Stimulated activated CD4-positive, alpha-beta T cell treated with anti-CD3 and anti-CD28 coated beads, Interleukin-1b, Interleukin-23, amount 100 ng/mL, for 1 hour (primary cell): ENCODE measurements around the gene NTSR2.

ENCODE experiments used
- DNase-seq, 2 donors: peaks; one replicate each; pipeline ENCODE4 v3.0.0-alpha.2; 2020; ENCODE audit warnings: low read depth in 2 of 2

The NTSR2 gene

GRCh38 chr2:11657646-11658045 lies 12.3 kb downstream of the NTSR2 start:
- no peak for DNase-seq

- no peak for DNase-seq
Measured at GRCh38 chr2:11657195-11657594, 12.8 kb downstream of the NTSR2 start.

- no peak for DNase-seq
Measured at GRCh38 chr2:11656671-11657101, 13.3 kb downstream of the NTSR2 start.

- DNase-seq = no peak
Measured at GRCh38 chr2:11656252-11656651, 13.7 kb downstream of the NTSR2 start.

- DNase-seq = no peak
Measured at GRCh38 chr2:11655495-11655894, 14.5 kb downstream of the NTSR2 start.

GRCh38 chr2:11652553-11652952 lies 17.4 kb downstream of the NTSR2 start:
- no peak for DNase-seq

- DNase-seq = no peak
Measured at GRCh38 chr2:11651856-11652548, 18.0 kb downstream of the NTSR2 start.

GRCh38 chr2:11649093-11649492 lies 20.9 kb downstream of the NTSR2 start:
- DNase-seq = no peak

- DNase-seq = no peak
Measured at GRCh38 chr2:11647834-11648600, 22.0 kb downstream of the NTSR2 start.

- DNase-seq = no peak
Measured at GRCh38 chr2:11646530-11646929, 23.5 kb downstream of the NTSR2 start.

GRCh38 chr2:11644293-11644692 lies 25.7 kb downstream of the NTSR2 start:
- no peak for DNase-seq

- DNase-seq = no peak
Measured at GRCh38 chr2:11642972-11643371, 27.0 kb downstream of the NTSR2 start.

- no peak for DNase-seq
Measured at GRCh38 chr2:11640132-11640531, 29.9 kb downstream of the NTSR2 start.

- no peak for DNase-seq
Measured at GRCh38 chr2:11639503-11639902, 30.5 kb downstream of the NTSR2 start.

- DNase-seq = no peak
Measured at GRCh38 chr2:11637546-11637945, 32.4 kb downstream of the NTSR2 start.

- DNase-seq = no peak
Measured at GRCh38 chr2:11636593-11637295, 33.3 kb downstream of the NTSR2 start.

- no peak for DNase-seq
Measured at GRCh38 chr2:11635141-11635540, 34.9 kb downstream of the NTSR2 start.

GRCh38 chr2:11634584-11634983 lies 35.4 kb downstream of the NTSR2 start:
- DNase-seq = no peak

GRCh38 chr2:11633923-11634478 lies 36.0 kb downstream of the NTSR2 start:
- no peak for DNase-seq

GRCh38 chr2:11631462-11631861 lies 38.5 kb downstream of the NTSR2 start:
- no peak for DNase-seq

GRCh38 chr2:11630855-11631254 lies 39.1 kb downstream of the NTSR2 start:
- no peak for DNase-seq

GRCh38 chr2:11629851-11630250 lies 40.1 kb downstream of the NTSR2 start:
- no peak for DNase-seq
